WERI-Rb-1 (cell line): ENCODE results near the gene SLC9A8.
"Not testable (repeated sequence)": the region's sequence is repeated elsewhere in the genome, so short reads cannot be mapped to it uniquely, and the experiment has no call there.

Source experiments
- DNase-seq: peaks from one replicate; pipeline ENCODE4 v3.0.0-alpha.2; 2020
- H3K27ac ChIP-seq: fragments of 250-450 bp; sonication (Bioruptor Pico); 2 replicates; pipeline ENCODE4 v1.5.1; 2020; ENCODE audit warnings: mild to moderate bottlenecking, moderate library complexity
- H3K27me3 ChIP-seq: fragments of 250-450 bp; sonication (Bioruptor Pico); 2 replicates; pipeline ENCODE4 v1.5.1; 2021; ENCODE audit warnings: mild to moderate bottlenecking, low read depth, moderate library complexity; ENCODE audit not compliant: insufficient read depth, severe bottlenecking
- H3K36me3 ChIP-seq: fragments of 250-450 bp; sonication (Bioruptor Pico); 2 replicates; pipeline ENCODE4 v1.5.1; 2020; ENCODE audit warnings: mild to moderate bottlenecking, moderate library complexity
- H3K4me3 ChIP-seq: 2 replicates; pipeline ENCODE4 v1.5.1; 2011; ENCODE audit warnings: low read depth, mild to moderate bottlenecking, control low read depth, low read length
- H3K9me3 ChIP-seq: fragments of 250-450 bp; sonication (Bioruptor Pico); 2 replicates; pipeline ENCODE4 v1.5.1; 2021; ENCODE audit warnings: mild to moderate bottlenecking, moderate library complexity; ENCODE audit not compliant: severe bottlenecking
- CTCF ChIP-seq: IDR thresholded peaks from 2 replicates; pipeline ENCODE4 v1.5.1; 2011; ENCODE audit warnings: low read depth, mild to moderate bottlenecking, control low read depth, inconsistent platforms, low read length

SLC9A8 gene

GRCh38 chr20:49781676-49782075 is 31.0 kb upstream of the SLC9A8 start:
- no peak for DNase-seq
- TF ChIP-seq CTCF: no peak
- H3K9me3 ChIP-seq: no peaks in the 10 kb centered on the region

GRCh38 chr20:49782439-49782838 is 30.2 kb upstream of the SLC9A8 start:
- H3K27me3 ChIP-seq, DNase-seq, H3K27ac ChIP-seq, H3K9me3 ChIP-seq, H3K36me3 ChIP-seq, H3K4me3 ChIP-seq: not testable (repeated sequence)

More at GRCh38 chr20:49781676-49782075, 31.0 kb upstream of the SLC9A8 start:
- H3K27ac ChIP-seq: no peak overlapping the region
- no peaks in the 10 kb centered on the region for H3K36me3 ChIP-seq
- no peaks in the 10 kb centered on the region for H3K27me3 ChIP-seq
- no peak overlapping the region for H3K4me3 ChIP-seq

GRCh38 chr20:49783021-49783995 is 29.3 kb upstream of the SLC9A8 start:
- not testable (repeated sequence) for H3K4me3 ChIP-seq, H3K27me3 ChIP-seq, H3K36me3 ChIP-seq, DNase-seq, H3K9me3 ChIP-seq, H3K27ac ChIP-seq

GRCh38 chr20:49784291-49784690 is 28.3 kb upstream of the SLC9A8 start:
- Histone ChIP-seq H3K27ac (no peak overlapping the region), H3K9me3 (no peaks in the 10 kb centered on the region), H3K27me3 (no peaks in the 10 kb centered on the region), H3K36me3 (no peaks in the 10 kb centered on the region), H3K4me3 (no peak overlapping the region)
- DNase-seq: no peak
- TF ChIP-seq CTCF: no peak

- Histone ChIP-seq H3K27me3 (no peaks in the 10 kb centered on the region), H3K27ac (no peak overlapping the region), H3K4me3 (no peak overlapping the region), H3K9me3 (no peaks in the 10 kb centered on the region), H3K36me3 (no peaks in the 10 kb centered on the region)
- DNase-seq: no peak
- TF ChIP-seq CTCF: no peak
These were observed 27.3 kb upstream of the SLC9A8 start for GRCh38 chr20:49785149-49785851.

- H3K27ac ChIP-seq: no peak overlapping the region
- no peaks in the 10 kb centered on the region for H3K36me3 ChIP-seq
- no peak overlapping the region for H3K4me3 ChIP-seq
- no peaks in the 10 kb centered on the region for H3K9me3 ChIP-seq
- no peak for DNase-seq
- no peaks in the 10 kb centered on the region for H3K27me3 ChIP-seq
- no peak for TF ChIP-seq CTCF
These were observed 26.8 kb upstream of the SLC9A8 start for GRCh38 chr20:49785852-49786175.
